B cell (primary cell): ENCODE data around the gene ARHGEF7. TPM values are rescaled to one million over a fixed set of nuclear protein-coding genes. Genes with fewer than 3 reads are reported as not detected.
A peak's percentile ranks its signal among the peaks of the same experiment; 100 is the strongest.

Source experiments
- ATAC-seq: fragments of 200-7000 bp; cut with Tn5 transposase; one replicate; pipeline ENCODE4 v1.10.0; 2021; ENCODE audit warnings: low read depth, mild to moderate bottlenecking, moderate number of reproducible peaks, moderate library complexity
- CTCF ChIA-PET: fragments of 350-600 bp; sonication (Branson Sonifier 250); formaldehyde crosslinking; loops from one replicate; lab custom pipeline; 2021; ENCODE audit warnings: antibody characterized with exemption, inconsistent platforms; lab: Charles Lee
- POLR2A ChIA-PET: fragments of 350-600 bp; sonication (Branson Sonifier 250); formaldehyde crosslinking; loops from one replicate; lab custom pipeline; 2021; ENCODE audit warnings: antibody characterized with exemption; lab: Charles Lee
- DNase-seq: peaks from one replicate; pipeline ENCODE4 v3.0.0; 2013
- H2AFZ ChIP-seq: 2 replicates; pipeline ENCODE4 v1.6.1; 2012; ENCODE audit warnings: mild to moderate bottlenecking, low read depth, low read length; ENCODE audit not compliant: insufficient read depth, poor library complexity, severe bottlenecking
- H3K27ac ChIP-seq, 2 donors: 1 replicate in 1 of 2; 2 replicates in 1 of 2; pipeline ENCODE4 v1.5.1; 2012 to 2013; ENCODE audit warnings: low read length in 2 of 2, mild to moderate bottlenecking in 2 of 2, moderate library complexity in 1 of 2
- H3K27me3 ChIP-seq, 4 experiments: fragments of 200-600 bp in 1 of 4; sonication (generic) in 1 of 4; replicated peaks in 1 of 4; 1 replicate in 2 of 4; 2 replicates in 2 of 4; pipeline versions ENCODE4 v1.6.1 to v1.7.0; 2013 to 2016; ENCODE audit warnings: low read length in 3 of 4, mild to moderate bottlenecking in 2 of 4, mixed read lengths in 1 of 4, moderate library complexity in 1 of 4; ENCODE audit not compliant: insufficient read depth in 4 of 4, control insufficient read depth in 3 of 4; ENCODE audit errors: control extremely low read depth in 1 of 4
- H3K36me3 ChIP-seq, 2 experiments: replicated peaks in 1 of 2; 1 replicate in 1 of 2; 2 replicates in 1 of 2; pipeline versions ENCODE4 v1.6.1 to v1.7.1; 2013; ENCODE audit warnings: low read length in 1 of 2; ENCODE audit not compliant: insufficient read depth in 2 of 2, control insufficient read depth in 1 of 2; ENCODE audit errors: control extremely low read depth in 1 of 2, extremely low read depth in 1 of 2
- H3K4me1 ChIP-seq, 2 donors: fragments of 200-600 bp in 1 of 2; sonication (generic) in 1 of 2; 1 replicate in 1 of 2; 2 replicates in 1 of 2; pipeline versions ENCODE4 v1.5.1 to v1.6.1; 2013 to 2017; ENCODE audit warnings: low read length in 2 of 2; ENCODE audit not compliant: control insufficient read depth in 2 of 2, insufficient read depth in 2 of 2
- H3K4me2 ChIP-seq: replicated peaks from 2 replicates; pipeline ENCODE3; 2012; ENCODE audit warnings: mild to moderate bottlenecking, low read depth, low read length; ENCODE audit not compliant: poor library complexity, severe bottlenecking
- H3K4me3 ChIP-seq, 5 experiments: fragments of 200-600 bp in 1 of 5; sonication (generic) in 1 of 5; 1 replicate in 3 of 5; 2 replicates in 2 of 5; pipeline versions ENCODE4 v1.5.1 to v1.7.0; 2011 to 2016; ENCODE audit warnings: low read length in 4 of 5, mild to moderate bottlenecking in 4 of 5, low read depth in 2 of 5, control low read depth in 1 of 5, moderate library complexity in 1 of 5; ENCODE audit not compliant: insufficient read depth in 1 of 5; ENCODE audit errors: control extremely low read depth in 1 of 5, extremely low read depth in 1 of 5
- H3K79me2 ChIP-seq: fragments of 200-600 bp; sonication (generic); one replicate; pipeline ENCODE4 v1.6.0; 2016; ENCODE audit warnings: low read length; ENCODE audit not compliant: control insufficient read depth, insufficient read depth
- H3K9ac ChIP-seq: fragments of 200-600 bp; sonication (generic); 2 replicates; pipeline ENCODE4 v1.6.1; 2017; ENCODE audit warnings: mild to moderate bottlenecking, low read length, moderate library complexity
- H3K9me3 ChIP-seq, 3 donors: one replicate each; pipeline versions ENCODE4 v1.6.1 to v1.7.1; 2013; ENCODE audit warnings: low read length in 2 of 3; ENCODE audit not compliant: control insufficient read depth in 2 of 3, insufficient read depth in 1 of 3; ENCODE audit errors: control extremely low read depth in 1 of 3
- H4K20me1 ChIP-seq: 2 replicates; pipeline ENCODE4 v1.6.0; 2012; ENCODE audit warnings: mild to moderate bottlenecking, low read length; ENCODE audit not compliant: insufficient read depth, control insufficient read depth, poor library complexity, severe bottlenecking
- H3K27ac Mint-ChIP-seq: one replicate; pipeline ENCODE4 v1.8.0; 2021; ENCODE audit warnings: mixed read lengths
- H3K27me3 Mint-ChIP-seq: one replicate; pipeline ENCODE4 v1.8.0; 2021; ENCODE audit warnings: mixed read lengths
- H3K4me1 Mint-ChIP-seq: one replicate; pipeline ENCODE4 v1.8.0; 2021; ENCODE audit warnings: mixed read lengths
- H3K4me3 Mint-ChIP-seq: one replicate; pipeline ENCODE4 v1.8.0; 2021; ENCODE audit warnings: mixed read lengths
- H3K9me3 Mint-ChIP-seq: one replicate; pipeline ENCODE4 v1.8.0; 2022; ENCODE audit warnings: mixed read lengths; ENCODE audit not compliant: insufficient read depth
- EZH2 ChIP-seq: IDR thresholded peaks from 2 replicates; pipeline ENCODE4 v1.6.1; 2012; ENCODE audit warnings: borderline replicate concordance, low read depth, mild to moderate bottlenecking, moderate library complexity, low read length; ENCODE audit not compliant: insufficient read depth, poor library complexity, severe bottlenecking
- WGBS: methylation state at CpG from one replicate; pipeline ENCODE4 v1.1.5; 2013; ENCODE audit warnings: missing lambda C conversion rate; ENCODE audit not compliant: insufficient coverage; 5-methylcytosine and 5-hydroxymethylcytosine counted together
- intact Hi-C: fragments of 100-400 bp; cut with micrococcal nuclease; formaldehyde crosslinking; loops from one replicate; pipeline ENCODE4 v1.10.0; 2022
- polyA plus RNA-seq: library from polyadenylated mRNA; depleted of rRNA; stranded (reverse); fragments of >200 nt; gene quantifications from 2 replicates; pipeline ENCODE4 v1.2.3, GENCODE V29; 2012
- total RNA-seq, 2 donors: library from RNA; stranded (reverse); fragments of 120-200 nt in 1 of 2; gene quantifications; 1 replicate in 1 of 2; 2 replicates in 1 of 2; pipeline versions ENCODE4 v1.2.3 to v1.2.4, GENCODE V29; 2013 to 2022
- TF ChIP-seq, protein P1 (sequence below): fragments of 200-600 bp; IDR thresholded peaks from one replicate; pipeline ENCODE4 v1.8.0; 2022; ENCODE audit warnings: antibody characterized with exemption, mild to moderate bottlenecking

Gene ARHGEF7
- total and polyA plus RNA-seq, 2 donors (not counting 1 experiment from before 2014, with no cell fraction given) = 62.3 to 125 TPM

DNA sequence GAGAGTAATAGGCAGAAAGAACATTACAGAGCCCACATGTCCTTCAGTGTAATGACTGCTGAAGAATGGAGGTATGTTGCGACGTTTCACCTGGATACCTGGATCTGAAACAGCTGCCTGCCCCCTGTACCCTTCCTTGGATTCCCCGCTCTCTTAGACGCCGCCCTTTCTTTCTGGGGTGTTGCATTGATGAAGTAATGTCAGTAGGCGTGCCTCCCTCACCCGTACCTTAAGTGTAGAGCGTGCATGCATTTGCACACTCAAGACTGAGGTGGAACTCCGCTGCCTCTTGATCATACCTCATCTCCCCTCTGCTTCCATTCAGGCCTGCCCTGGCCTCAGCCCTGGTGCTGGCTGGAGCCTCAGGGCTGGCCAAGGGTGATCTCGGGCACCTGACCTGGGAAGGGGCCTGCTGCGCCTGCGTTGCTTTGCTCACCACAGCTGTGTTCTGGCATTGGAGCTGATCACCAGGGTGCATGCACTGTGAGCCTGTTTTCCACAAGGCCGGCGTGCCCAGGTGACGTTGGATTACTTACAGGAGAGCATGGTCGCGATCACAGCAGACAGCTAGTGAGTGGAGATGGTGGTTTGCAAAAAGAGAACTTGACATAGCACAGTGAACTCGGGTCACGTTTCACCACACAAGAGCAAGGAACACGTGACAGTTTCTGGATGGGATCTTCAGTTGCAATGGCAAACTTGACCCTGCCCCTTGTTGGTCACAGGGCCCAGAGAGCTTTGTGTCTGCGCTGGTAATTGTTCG, 99.0 kb downstream of the ARHGEF7 start:
- intact Hi-C loops = no loop called here

More for the DNA sequence above, 99.0 kb downstream of the ARHGEF7 start:
- TF ChIP-seq, protein P1, sequence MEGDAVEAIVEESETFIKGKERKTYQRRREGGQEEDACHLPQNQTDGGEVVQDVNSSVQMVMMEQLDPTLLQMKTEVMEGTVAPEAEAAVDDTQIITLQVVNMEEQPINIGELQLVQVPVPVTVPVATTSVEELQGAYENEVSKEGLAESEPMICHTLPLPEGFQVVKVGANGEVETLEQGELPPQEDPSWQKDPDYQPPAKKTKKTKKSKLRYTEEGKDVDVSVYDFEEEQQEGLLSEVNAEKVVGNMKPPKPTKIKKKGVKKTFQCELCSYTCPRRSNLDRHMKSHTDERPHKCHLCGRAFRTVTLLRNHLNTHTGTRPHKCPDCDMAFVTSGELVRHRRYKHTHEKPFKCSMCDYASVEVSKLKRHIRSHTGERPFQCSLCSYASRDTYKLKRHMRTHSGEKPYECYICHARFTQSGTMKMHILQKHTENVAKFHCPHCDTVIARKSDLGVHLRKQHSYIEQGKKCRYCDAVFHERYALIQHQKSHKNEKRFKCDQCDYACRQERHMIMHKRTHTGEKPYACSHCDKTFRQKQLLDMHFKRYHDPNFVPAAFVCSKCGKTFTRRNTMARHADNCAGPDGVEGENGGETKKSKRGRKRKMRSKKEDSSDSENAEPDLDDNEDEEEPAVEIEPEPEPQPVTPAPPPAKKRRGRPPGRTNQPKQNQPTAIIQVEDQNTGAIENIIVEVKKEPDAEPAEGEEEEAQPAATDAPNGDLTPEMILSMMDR = no peak
- TF ChIP-seq EZH2 = no peak
- Histone ChIP-seq H3K79me2 (peaks cover 91% of the 10 kb centered on the region), H3K4me3 (no peak overlapping the region), H3K4me2 (peak overlapping the region; percentile 67), H4K20me1 (peaks cover 91% of the 10 kb centered on the region), H3K9ac (no peak overlapping the region), H3K9me3 (no peaks in the 10 kb centered on the region), H3K27me3 (no peaks in the 10 kb centered on the region), H3K36me3 (peaks cover 3 to 32% of the 10 kb centered on the region in 2 experiments), H3K4me1 (peaks cover 18 to 31% of the 10 kb centered on the region in 2 donors), H2AFZ (no peak overlapping the region), H3K27ac (peak overlapping the region in 1 of 2 donors; percentile 29)
- POLR2A ChIA-PET = no interaction called here
- Mint-ChIP-seq H3K27ac (peak overlapping the region; percentile 66), H3K4me3 (peak overlapping the region; percentile 59), H3K27me3 (no peaks in the 10 kb centered on the region), H3K4me1 (peaks cover 50% of the 10 kb centered on the region), H3K9me3 (no peaks in the 10 kb centered on the region)
- ATAC-seq = peak; percentile 70
- 59% methylated on average over 18 of the region's 22 CpGs for WGBS
- CTCF ChIA-PET = interaction anchor here (0.7 to 6.1 kb wide), 9 partner anchors 10 to 299 kb away, joined by 3 to 167 read pairs (median 4); no protein-coding TSS in a partner anchor
- DNase-seq = peak; percentile 68
